HT1080 (cell line): Measurements from ENCODE around the gene ASMTL. TPM values are rescaled to one million over a fixed set of nuclear protein-coding genes. Genes with fewer than 3 reads are reported as not detected.
"Not testable (repeated sequence)": the region's sequence is repeated elsewhere in the genome, so short reads cannot be mapped to it uniquely, and the experiment has no call there.

Experiments used
- DNase-seq: peaks from one replicate; pipeline ENCODE4 v3.0.0-alpha.2; 2015; ENCODE audit warnings: low read depth
- total RNA-seq: library from RNA; depleted of rRNA; stranded (reverse); fragments of >200 nt; shearing (Covaris generic); gene quantifications from 2 replicates; pipeline ENCODE4 v1.2.3, GENCODE V29; 2014

The ASMTL gene
- total RNA-seq, 1 experiment from 2014 or later = 12.3 TPM

- no peak for DNase-seq
Observed at GRCh38 chrX:1435241-1435895, 17.3 kb downstream of the ASMTL start.

GRCh38 chrX:1434871-1435240 lies 17.9 kb downstream of the ASMTL start:
- no peak for DNase-seq

GRCh38 chrX:1433646-1434357 lies 18.9 kb downstream of the ASMTL start:
- no peak for DNase-seq

- no peak for DNase-seq
Observed at GRCh38 chrX:1430451-1430850, 22.3 kb downstream of the ASMTL start.

- no peak for DNase-seq
Observed at GRCh38 chrX:1427756-1428155, 25.0 kb downstream of the ASMTL start.

- not testable (repeated sequence) for DNase-seq
Observed at GRCh38 chrX:1426321-1426720, 26.4 kb downstream of the ASMTL start.

GRCh38 chrX:1425381-1425780 lies 27.3 kb downstream of the ASMTL start:
- DNase-seq = no peak

- no peak for DNase-seq
Observed at GRCh38 chrX:1424147-1424851, 28.4 kb downstream of the ASMTL start.

GRCh38 chrX:1423215-1423614 lies 29.5 kb downstream of the ASMTL start:
- no peak for DNase-seq

- DNase-seq = no peak
Observed at GRCh38 chrX:1422135-1422465, 30.6 kb downstream of the ASMTL start.

GRCh38 chrX:1421433-1422134 lies 31.1 kb downstream of the ASMTL start:
- DNase-seq = peak; percentile 39

GRCh38 chrX:1420371-1420770 lies 32.3 kb downstream of the ASMTL start:
- no peak for DNase-seq

- DNase-seq = no peak
Observed at GRCh38 chrX:1419545-1420355, 33.0 kb downstream of the ASMTL start.

GRCh38 chrX:1418901-1419544 lies 33.7 kb downstream of the ASMTL start:
- DNase-seq = no peak

- DNase-seq = no peak
Observed at GRCh38 chrX:1417921-1418771, 34.6 kb downstream of the ASMTL start.

- no peak for DNase-seq
Observed at GRCh38 chrX:1416965-1417760, 35.5 kb downstream of the ASMTL start.

GRCh38 chrX:1416327-1416784 lies 36.4 kb downstream of the ASMTL start:
- no peak for DNase-seq

- no peak for DNase-seq
Observed at GRCh38 chrX:1412551-1413161, 40.1 kb downstream of the ASMTL start.
